ENCODE results near the gene TUBA1B. TPM values are rescaled to one million over a fixed set of nuclear protein-coding genes. Genes with fewer than 3 reads are reported as not detected.

Gene TUBA1B
- total RNA-seq, 1 experiment from 2014 or later, result 1,866 TPM

DNA sequence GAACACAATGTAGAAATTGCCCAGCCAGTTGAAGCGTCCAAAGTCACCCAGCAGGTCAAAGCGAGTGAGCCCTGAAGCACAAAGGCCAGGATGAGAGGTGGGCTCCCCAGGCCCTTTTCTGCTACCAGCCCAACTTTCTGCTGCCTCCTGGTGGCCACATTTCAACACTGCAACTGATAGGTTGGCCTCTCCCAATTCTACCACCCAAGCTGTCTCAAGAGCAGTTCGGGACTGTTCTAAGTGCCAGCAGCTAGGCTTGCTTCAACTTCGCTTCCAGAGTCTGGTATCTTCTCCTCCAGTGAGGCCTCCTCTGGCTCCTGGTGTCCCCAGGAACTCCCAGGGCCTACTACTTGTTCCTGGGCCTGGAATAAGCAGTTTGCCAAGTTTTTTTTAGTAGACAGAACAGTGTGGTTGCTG is 33.2 kb downstream of the TUBA1B start:
- Mint-ChIP-seq H3K27me3 (ENCODE audit: insufficient read depth, unreplicated experiment) (peaks cover 11% of the 10 kb centered on the region), H3K9me3 (ENCODE audit: unreplicated experiment) (no peaks in the 10 kb centered on the region), H3K36me3 (ENCODE audit: insufficient read depth, unreplicated experiment) (peaks cover 42% of the 10 kb centered on the region), H3K27ac (ENCODE audit: unreplicated experiment) (no peak overlapping the region), H3K4me1 (ENCODE audit: low read depth, unreplicated experiment) (peaks cover 7% of the 10 kb centered on the region), H3K4me3 (ENCODE audit: unreplicated experiment) (no peak overlapping the region)
- 0 out of 2 replicates have a peak, but pooled peaks cover 2% of the 10 kb centered on the region for H3K36me3 ChIP-seq (ENCODE audit: control insufficient read depth, insufficient read depth, low read length)
- BruUV-seq (replicated peaks), result no TSS peak
- peak in 1 of 2 experiments; percentile 71 for DNase-seq
- no peak overlapping the region for H3K4me3 ChIP-seq (ENCODE audit: low read depth, low read length)
- TF ChIP-seq CTCF (IDR thresholded peaks at IDR 0.05; ENCODE audit: insufficient read depth in 1 of 2, low read depth in 1 of 2, low read length in 1 of 2, severe bottlenecking in 1 of 2, unreplicated experiment in 1 of 2), result peak; percentile 78 to 90
- CTCF ChIA-PET, result interaction anchor here (0.6 to 5.8 kb wide), 9 partner anchors 9 to 358 kb away, joined by 3 to 42 read pairs (median 4); partner anchors contain the start of gene LMBR1L
- intact Hi-C loops (cut with micrococcal nuclease; ENCODE audit: unreplicated experiment), result loop anchor here (1.0 kb wide), 1 partner anchor 10 kb away; no protein-coding TSS in a partner anchor
- peaks cover 8% of the 10 kb centered on the region; the same call in 1 of the 2 replicates for H3K27me3 ChIP-seq (replicated peaks; ENCODE audit: control insufficient read depth, insufficient read depth, low read length)
- H3K4me1 ChIP-seq, result no peaks in the 10 kb centered on the region; the same call in 1 of the 2 replicates
- POLR2A ChIA-PET, result no interaction called here
- H3K9me3 ChIP-seq, result no peaks in the 10 kb centered on the region

GRCh38 chr12:49097381-49097780 is 33.8 kb downstream of the TUBA1B start:
- CTCF ChIA-PET, result interaction anchor here (1.5 to 5.8 kb wide), 3 partner anchors 9 to 24 kb away, joined by 12 to 42 read pairs (median 14); no protein-coding TSS in a partner anchor
- Mint-ChIP-seq H3K27ac (ENCODE audit: unreplicated experiment) (no peak overlapping the region), H3K27me3 (ENCODE audit: insufficient read depth, unreplicated experiment) (peaks cover 11% of the 10 kb centered on the region), H3K4me1 (ENCODE audit: low read depth, unreplicated experiment) (peaks cover 7% of the 10 kb centered on the region), H3K4me3 (ENCODE audit: unreplicated experiment) (no peak overlapping the region), H3K9me3 (ENCODE audit: unreplicated experiment) (no peaks in the 10 kb centered on the region), H3K36me3 (ENCODE audit: insufficient read depth, unreplicated experiment) (peaks cover 42% of the 10 kb centered on the region)
- Histone ChIP-seq H3K4me3 (ENCODE audit: low read depth, low read length) (no peak overlapping the region), H3K4me1 (no peaks in the 10 kb centered on the region; the same call in none of the 2 replicates), H3K27me3 (replicated peaks; ENCODE audit: control insufficient read depth, insufficient read depth, low read length) (peaks cover 8% of the 10 kb centered on the region; the same call in 1 of the 2 replicates), H3K9me3 (no peaks in the 10 kb centered on the region), H3K36me3 (ENCODE audit: control insufficient read depth, insufficient read depth, low read length) (0 out of 2 replicates have a peak, but pooled peaks cover 2% of the 10 kb centered on the region)
- TF ChIP-seq CTCF (IDR thresholded peaks at IDR 0.05; ENCODE audit: insufficient read depth in 1 of 2, low read depth in 1 of 2, low read length in 1 of 2, severe bottlenecking in 1 of 2, unreplicated experiment in 1 of 2), result peak in 1 of 2 experiments; percentile 3
- BruUV-seq (replicated peaks), result no TSS peak
- DNase-seq, result no peak
- intact Hi-C loops (cut with micrococcal nuclease; ENCODE audit: unreplicated experiment), result no loop called here
- POLR2A ChIA-PET, result no interaction called here

DNA sequence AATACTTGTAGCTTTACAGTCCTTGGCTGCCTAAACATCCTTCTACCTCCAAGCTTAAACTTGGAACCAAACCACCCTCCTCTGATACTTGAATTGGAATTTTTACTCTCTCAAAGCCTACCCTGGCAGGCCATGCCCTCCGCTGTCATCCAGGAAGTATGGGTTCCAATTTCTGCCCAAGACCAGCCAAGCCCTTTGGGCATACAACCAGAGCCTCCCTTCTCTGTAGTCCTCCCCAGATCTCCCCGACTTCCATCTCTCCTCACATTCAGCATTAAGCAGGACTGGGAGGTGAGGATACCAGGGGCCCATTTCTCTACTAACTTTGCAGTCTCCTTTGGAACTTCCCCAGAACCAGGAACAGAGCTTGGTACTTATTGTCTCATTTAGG is 36.2 kb downstream of the TUBA1B start:
- peaks cover 7% of the 10 kb centered on the region for H3K4me1 Mint-ChIP-seq (ENCODE audit: low read depth, unreplicated experiment)
- H3K27me3 ChIP-seq (replicated peaks; ENCODE audit: control insufficient read depth, insufficient read depth, low read length), result peaks cover 10% of the 10 kb centered on the region; the same call in 1 of the 2 replicates
- ChIA-PET POLR2A (interaction anchor here (0.6 kb wide), 1 partner anchor 19 kb away, joined by 6 read pairs; no protein-coding TSS in a partner anchor), CTCF (interaction anchor here (0.6 to 4.9 kb wide), 6 partner anchors 8 to 33 kb away, joined by 3 to 40 read pairs (median 4); partner anchors contain the start of gene LMBR1L)
- no peak overlapping the region for H3K4me3 ChIP-seq (ENCODE audit: low read depth, low read length)
- H3K27ac Mint-ChIP-seq (ENCODE audit: unreplicated experiment), result no peak overlapping the region
- peaks cover 28% of the 10 kb centered on the region for H3K36me3 Mint-ChIP-seq (ENCODE audit: insufficient read depth, unreplicated experiment)
- intact Hi-C loops (cut with micrococcal nuclease; ENCODE audit: unreplicated experiment), result loop anchor here (1.0 to 2.0 kb wide), 2 partner anchors 16 to 31 kb away; partner anchors contain the start of gene LMBR1L
- H3K9me3 Mint-ChIP-seq (ENCODE audit: unreplicated experiment), result no peaks in the 10 kb centered on the region
- H3K36me3 ChIP-seq (ENCODE audit: control insufficient read depth, insufficient read depth, low read length), result no peaks in the 10 kb centered on the region
- peak overlapping the region; percentile 16 for H3K4me3 Mint-ChIP-seq (ENCODE audit: unreplicated experiment)
- no peak for DNase-seq
- no peak for TF ChIP-seq CTCF (IDR thresholded peaks at IDR 0.05; ENCODE audit: insufficient read depth in 1 of 2, low read depth in 1 of 2, low read length in 1 of 2, severe bottlenecking in 1 of 2, unreplicated experiment in 1 of 2)
- no TSS peak for BruUV-seq (replicated peaks)
- peaks cover 11% of the 10 kb centered on the region for H3K4me1 ChIP-seq
- peaks cover 27% of the 10 kb centered on the region for H3K27me3 Mint-ChIP-seq (ENCODE audit: insufficient read depth, unreplicated experiment)
- no peaks in the 10 kb centered on the region for H3K9me3 ChIP-seq
